Hepatocyte (in vitro differentiated cells): ENCODE results near the gene PAPPA2.

ENCODE experiments used
- EZH2phosphoT487 ChIP-seq: fragments of 200-600 bp; sonication (generic); IDR thresholded peaks from one replicate; pipeline ENCODE4 v1.6.1; 2018; ENCODE audit warnings: antibody characterized with exemption, mild to moderate bottlenecking, low read depth, moderate library complexity; ENCODE audit not compliant: unreplicated experiment, severe bottlenecking
- TF ChIP-seq, protein P1 (sequence below): fragments of 200-600 bp; sonication (generic); IDR thresholded peaks from 2 replicates; pipeline ENCODE4 v1.5.1; 2016; ENCODE audit warnings: antibody characterized with exemption, mild to moderate bottlenecking; ENCODE audit not compliant: poor library complexity

DNA sequence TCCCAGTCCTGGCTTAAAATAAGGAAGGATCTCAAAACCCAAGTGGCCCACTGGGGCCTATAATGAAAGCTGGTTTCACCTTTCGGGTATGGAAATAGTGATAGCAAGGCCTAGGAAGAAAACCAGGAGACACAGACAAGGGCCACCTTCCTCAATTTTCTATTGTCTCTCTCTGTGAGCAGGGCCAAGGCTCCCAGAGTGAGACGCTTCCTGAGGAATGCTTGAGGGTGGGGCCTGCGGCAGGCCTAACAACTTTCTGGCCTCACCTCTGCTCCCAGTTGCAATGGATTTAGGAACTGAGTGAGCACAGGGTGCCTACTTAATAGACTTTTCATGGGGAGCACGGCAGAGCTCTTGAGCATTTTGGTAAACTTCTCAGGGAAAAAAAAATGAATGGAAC, 400.6 kb downstream of the PAPPA2 start:
- TF ChIP-seq, protein P1, sequence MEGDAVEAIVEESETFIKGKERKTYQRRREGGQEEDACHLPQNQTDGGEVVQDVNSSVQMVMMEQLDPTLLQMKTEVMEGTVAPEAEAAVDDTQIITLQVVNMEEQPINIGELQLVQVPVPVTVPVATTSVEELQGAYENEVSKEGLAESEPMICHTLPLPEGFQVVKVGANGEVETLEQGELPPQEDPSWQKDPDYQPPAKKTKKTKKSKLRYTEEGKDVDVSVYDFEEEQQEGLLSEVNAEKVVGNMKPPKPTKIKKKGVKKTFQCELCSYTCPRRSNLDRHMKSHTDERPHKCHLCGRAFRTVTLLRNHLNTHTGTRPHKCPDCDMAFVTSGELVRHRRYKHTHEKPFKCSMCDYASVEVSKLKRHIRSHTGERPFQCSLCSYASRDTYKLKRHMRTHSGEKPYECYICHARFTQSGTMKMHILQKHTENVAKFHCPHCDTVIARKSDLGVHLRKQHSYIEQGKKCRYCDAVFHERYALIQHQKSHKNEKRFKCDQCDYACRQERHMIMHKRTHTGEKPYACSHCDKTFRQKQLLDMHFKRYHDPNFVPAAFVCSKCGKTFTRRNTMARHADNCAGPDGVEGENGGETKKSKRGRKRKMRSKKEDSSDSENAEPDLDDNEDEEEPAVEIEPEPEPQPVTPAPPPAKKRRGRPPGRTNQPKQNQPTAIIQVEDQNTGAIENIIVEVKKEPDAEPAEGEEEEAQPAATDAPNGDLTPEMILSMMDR = no peak
- no peak for TF ChIP-seq EZH2phosphoT487
